ENCODE results near the gene ERF. TPM values are rescaled to one million over a fixed set of nuclear protein-coding genes. Genes with fewer than 3 reads are reported as not detected.

Gene ERF
- total and polyA plus RNA-seq, 2 of the 4 experiments (the other 2 are of a cell fraction), result 5.2 to 32.4 TPM

- ChIA-PET POLR2A (ENCODE audit: unreplicated experiment) (interaction anchor here (0.8 to 1.7 kb wide), 2 partner anchors 9 to 180 kb away, joined by 4 to 5 read pairs; no protein-coding TSS in a partner anchor), CTCF (no interaction called here)
- peak overlapping the region; percentile 39 for H3K9ac ChIP-seq (ENCODE audit: low read depth, low read length)
- TF ChIP-seq MAZ (IDR thresholded peaks at IDR 0.05; ENCODE audit: borderline replicate concordance, low read depth, low read length), result no peak
- no peak for TF ChIP-seq RAD21 (IDR thresholded peaks at IDR 0.05; ENCODE audit: low read length)
- no peak for TF ChIP-seq CEBPB (IDR thresholded peaks at IDR 0.05; ENCODE audit: low read depth, low read length)
- no peak for TF ChIP-seq NFE2L2 (IDR thresholded peaks at IDR 0.05; ENCODE audit: low read depth, low read length)
- no peak for TF ChIP-seq CTCF (conservative IDR thresholded peaks at IDR 0.05; ENCODE audit: low read depth, low read length)
- TF ChIP-seq RCOR1 (IDR thresholded peaks at IDR 0.05; ENCODE audit: insufficient replicate concordance, low read length), result no peak
- no peak for TF ChIP-seq SMC3 (IDR thresholded peaks at IDR 0.05; ENCODE audit: low read depth, low read length)
- TF ChIP-seq ELK1 (IDR thresholded peaks at IDR 0.05; ENCODE audit: borderline replicate concordance, low read depth, low read length), result no peak
- TF ChIP-seq RFX5 (IDR thresholded peaks at IDR 0.05; ENCODE audit: low read depth, low read length), result no peak
- no peak for TF ChIP-seq POLR2A (IDR thresholded peaks at IDR 0.05; ENCODE audit: low read depth, low read length)
- TF ChIP-seq FOS (IDR thresholded peaks at IDR 0.05; ENCODE audit: low read depth, low read length), result no peak
- TF ChIP-seq CHD1 (IDR thresholded peaks at IDR 0.05; ENCODE audit: low read depth, low read length), result no peak
- TF ChIP-seq, protein P1, sequence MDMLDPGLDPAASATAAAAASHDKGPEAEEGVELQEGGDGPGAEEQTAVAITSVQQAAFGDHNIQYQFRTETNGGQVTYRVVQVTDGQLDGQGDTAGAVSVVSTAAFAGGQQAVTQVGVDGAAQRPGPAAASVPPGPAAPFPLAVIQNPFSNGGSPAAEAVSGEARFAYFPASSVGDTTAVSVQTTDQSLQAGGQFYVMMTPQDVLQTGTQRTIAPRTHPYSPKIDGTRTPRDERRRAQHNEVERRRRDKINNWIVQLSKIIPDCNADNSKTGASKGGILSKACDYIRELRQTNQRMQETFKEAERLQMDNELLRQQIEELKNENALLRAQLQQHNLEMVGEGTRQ (IDR thresholded peaks at IDR 0.05; ENCODE audit: low read depth, low read length), result no peak
- no peak for TF ChIP-seq BHLHE40 (IDR thresholded peaks at IDR 0.05; ENCODE audit: low read depth, low read length)
Measured at GRCh38 chr19:42251572-42252358, 3.2 kb downstream of the ERF start.

More at GRCh38 chr19:42251572-42252358, 3.2 kb downstream of the ERF start:
- Histone ChIP-seq H3K56ac (ENCODE audit: extremely low read depth, insufficient read depth, low read length) (peak overlapping the region; percentile 10; the same call in 1 of the 2 replicates), H3K79me1 (ENCODE audit: low read depth in 1 of 2, low read length in 2 of 2) (peaks cover 6 to 48% of the 10 kb centered on the region in 2 experiments; a peak in 3 of 4 replicates), H4K20me1 (ENCODE audit: insufficient read depth, low read length) (peaks cover 45% of the 10 kb centered on the region), H3K27me3 (ENCODE audit: control insufficient read depth, insufficient read depth, low read length) (no peaks in the 10 kb centered on the region), H3K4ac (ENCODE audit: low read depth, low read length) (peak overlapping the region; percentile 54), H3K9me3 (ENCODE audit: control insufficient read depth, insufficient read depth, low read length) (no peaks in the 10 kb centered on the region), H2AFZ (replicated peaks; ENCODE audit: low read length, poor library complexity) (no peak overlapping the region), H3K4me1 (ENCODE audit: control insufficient read depth, insufficient read depth, low read length) (peaks cover 19% of the 10 kb centered on the region), H3K27ac (ENCODE audit: insufficient read depth, low read length) (peak overlapping the region; percentile 87), H4K8ac (ENCODE audit: low read depth in 2 of 2, low read length in 2 of 2) (peak overlapping the region in 1 of 2 experiments; percentile 38; a peak in 2 of 4 replicates), H2AK9ac (replicated peaks; ENCODE audit: low read depth, low read length, poor library complexity) (peak overlapping the region; percentile 93), H3K18ac (ENCODE audit: low read depth, low read length) (no peak overlapping the region), H2BK5ac (ENCODE audit: low read depth, low read length, poor library complexity, severe bottlenecking) (peak overlapping the region; percentile 18), H3K4me3 (ENCODE audit: insufficient read depth, low read depth, low read length) (no peak overlapping the region; the same call in 1 of the 2 replicates), H3K9me1 (ENCODE audit: insufficient read depth, low read length) (peaks cover 7% of the 10 kb centered on the region; the same call in 1 of the 2 replicates), H3K23ac (ENCODE audit: low read depth, low read length) (peak overlapping the region; percentile 87; the same call in 1 of the 2 replicates), H2BK15ac (ENCODE audit: low read depth, low read length) (peak overlapping the region; percentile 45; the same call in 1 of the 3 replicates), H3K14ac (replicated peaks; ENCODE audit: low read depth, low read length) (peak overlapping the region; percentile 68), H2AK5ac (ENCODE audit: low read depth, low read length) (peak overlapping the region; percentile 90; the same call in 1 of the 2 replicates), H4K91ac (ENCODE audit: insufficient read depth, low read depth, low read length) (peak overlapping the region; percentile 23), H2BK120ac (ENCODE audit: low read depth, low read length) (peak overlapping the region; percentile 61; the same call in 1 of the 2 replicates), H3K4me2 (ENCODE audit: low read depth, low read length) (peak overlapping the region; percentile 70), H4K5ac (ENCODE audit: low read depth, low read length) (no peak overlapping the region), H3K36me3 (ENCODE audit: control insufficient read depth, insufficient read depth, low read length) (peaks cover 13% of the 10 kb centered on the region), H2BK20ac (ENCODE audit: low read depth, low read length) (no peak overlapping the region; the same call in 1 of the 2 replicates)
- intact Hi-C loops (cut with micrococcal nuclease) (no loop called here), in situ Hi-C loops (cut with MboI; ENCODE audit: low sequenced_read_pairs) (no loop called here), dilution Hi-C loops (cut with HindIII; ENCODE audit: low sequenced_read_pairs, unreplicated experiment) (no loop called here)
- no TSS peak for BruUV-seq (replicated peaks)
- no peak for DNase-seq
- 41% methylated on average over 3 of the region's 4 CpGs; no CpG with 5 or more reads in 1 of the 2 experiments for WGBS, 2 experiments (ENCODE audit: extremely low coverage in 2 of 2, insufficient read length in 1 of 2)
- ATAC-seq (ENCODE audit: low read depth), result no peak
